Brain microvascular endothelial cell (primary cell): ENCODE measurements around the gene TF.

Experiments
- DNase-seq: peaks from one replicate; pipeline ENCODE4 v3.0.0-alpha.2; 2020
- H3K27ac ChIP-seq: fragments of 250-450 bp; sonication (Bioruptor Pico); 2 replicates; pipeline ENCODE4 v1.5.1; 2020; ENCODE audit warnings: mild to moderate bottlenecking, moderate library complexity
- H3K27me3 ChIP-seq: fragments of 250-450 bp; sonication (Bioruptor Pico); replicated peaks from 2 replicates; pipeline ENCODE4 v1.5.1; 2020; ENCODE audit warnings: mild to moderate bottlenecking
- H3K36me3 ChIP-seq: fragments of 250-450 bp; sonication (Bioruptor Pico); replicated peaks from 2 replicates; pipeline ENCODE4 v1.5.1; 2020; ENCODE audit warnings: mild to moderate bottlenecking
- H3K4me3 ChIP-seq: 2 replicates; pipeline ENCODE4 v1.5.1; 2011; ENCODE audit warnings: low read depth, mild to moderate bottlenecking, control low read depth, low read length, moderate library complexity
- in situ Hi-C: cut with HindIII; loops from 2 replicates; pipeline ENCODE4 v1.10.0; 2017; ENCODE audit warnings: low sequenced_read_pairs, low pct_ligation_motif_present
- TF ChIP-seq, protein P1 (sequence below): IDR thresholded peaks from 2 replicates; pipeline ENCODE4 v1.5.1; 2011; ENCODE audit warnings: low read depth, mild to moderate bottlenecking, moderate library complexity, low read length, control low read depth, inconsistent platforms; ENCODE audit errors: missing control alignments

Gene TF

DNA sequence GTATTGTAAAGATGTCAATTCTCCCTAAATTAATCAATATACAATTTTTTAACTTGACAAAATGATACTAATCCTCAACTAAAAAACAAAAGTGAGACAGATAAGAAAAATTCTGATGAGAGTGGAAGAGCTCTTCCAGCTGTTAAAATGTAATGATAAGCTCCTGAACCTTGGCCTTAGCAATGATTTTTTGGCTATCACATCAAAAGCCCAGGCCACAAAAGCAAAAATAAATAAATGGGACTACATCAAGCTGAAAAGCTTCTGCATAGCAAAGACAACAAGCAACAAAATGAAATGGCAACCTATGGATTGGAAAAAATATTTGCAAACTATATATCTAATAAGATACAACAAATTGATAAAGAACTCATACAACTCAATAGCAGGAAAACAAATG is 35.4 kb downstream of the TF start:
- in situ Hi-C loops: no loop called here
- no peak for DNase-seq
- no peak overlapping the region for H3K27ac ChIP-seq
- no peak overlapping the region for H3K4me3 ChIP-seq
- H3K36me3 ChIP-seq: no peaks in the 10 kb centered on the region
- TF ChIP-seq, protein P1, sequence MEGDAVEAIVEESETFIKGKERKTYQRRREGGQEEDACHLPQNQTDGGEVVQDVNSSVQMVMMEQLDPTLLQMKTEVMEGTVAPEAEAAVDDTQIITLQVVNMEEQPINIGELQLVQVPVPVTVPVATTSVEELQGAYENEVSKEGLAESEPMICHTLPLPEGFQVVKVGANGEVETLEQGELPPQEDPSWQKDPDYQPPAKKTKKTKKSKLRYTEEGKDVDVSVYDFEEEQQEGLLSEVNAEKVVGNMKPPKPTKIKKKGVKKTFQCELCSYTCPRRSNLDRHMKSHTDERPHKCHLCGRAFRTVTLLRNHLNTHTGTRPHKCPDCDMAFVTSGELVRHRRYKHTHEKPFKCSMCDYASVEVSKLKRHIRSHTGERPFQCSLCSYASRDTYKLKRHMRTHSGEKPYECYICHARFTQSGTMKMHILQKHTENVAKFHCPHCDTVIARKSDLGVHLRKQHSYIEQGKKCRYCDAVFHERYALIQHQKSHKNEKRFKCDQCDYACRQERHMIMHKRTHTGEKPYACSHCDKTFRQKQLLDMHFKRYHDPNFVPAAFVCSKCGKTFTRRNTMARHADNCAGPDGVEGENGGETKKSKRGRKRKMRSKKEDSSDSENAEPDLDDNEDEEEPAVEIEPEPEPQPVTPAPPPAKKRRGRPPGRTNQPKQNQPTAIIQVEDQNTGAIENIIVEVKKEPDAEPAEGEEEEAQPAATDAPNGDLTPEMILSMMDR: no peak
- no peaks in the 10 kb centered on the region for H3K27me3 ChIP-seq

DNA sequence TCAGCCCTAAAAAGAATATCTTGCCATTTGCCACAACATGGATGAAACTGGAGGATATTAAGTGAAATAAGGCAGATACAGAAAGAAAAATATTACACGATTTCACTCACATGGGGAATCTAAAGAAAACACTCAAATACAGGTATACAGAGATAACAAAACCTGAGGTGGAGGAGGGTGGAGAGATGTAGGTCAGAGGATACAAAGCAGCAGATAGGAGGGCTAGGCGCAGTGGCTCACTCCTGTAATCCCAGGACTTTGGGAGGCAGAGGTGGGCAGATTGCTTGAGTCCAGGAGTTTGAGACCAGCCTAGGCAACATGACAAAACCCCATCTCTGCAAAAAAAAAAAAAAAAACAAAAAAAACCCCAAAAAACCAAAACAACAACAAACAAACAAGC is 36.3 kb downstream of the TF start:
- Histone ChIP-seq H3K27ac (no peak overlapping the region), H3K36me3 (no peaks in the 10 kb centered on the region), H3K4me3 (no peak overlapping the region), H3K27me3 (no peaks in the 10 kb centered on the region)
- in situ Hi-C loops: no loop called here
- no peak for DNase-seq
- TF ChIP-seq, protein P1: no peak

DNA sequence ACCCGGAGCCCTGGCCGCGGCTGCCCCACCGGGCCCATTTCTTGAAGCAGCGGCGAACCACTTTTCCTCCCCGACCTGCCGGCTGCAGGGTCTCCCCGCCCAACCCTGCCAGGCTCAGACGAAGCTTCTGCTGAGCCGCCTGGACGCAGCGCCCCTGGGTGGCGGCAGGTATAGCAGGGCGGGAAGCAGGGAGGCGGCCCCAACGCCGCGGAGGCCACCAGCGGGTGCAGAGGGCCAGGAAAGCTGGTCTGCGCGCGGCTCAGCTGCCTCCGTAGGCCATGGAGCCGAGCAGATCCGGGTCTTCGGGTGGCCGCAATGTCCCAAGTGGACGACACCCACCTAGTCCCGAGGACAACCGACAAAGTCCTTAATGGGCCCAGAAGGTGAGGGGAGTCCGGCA is 37.6 kb downstream of the TF start:
- Histone ChIP-seq H3K27ac (no peak overlapping the region), H3K4me3 (no peak overlapping the region), H3K36me3 (no peaks in the 10 kb centered on the region), H3K27me3 (no peaks in the 10 kb centered on the region)
- in situ Hi-C loops: no loop called here
- TF ChIP-seq, protein P1: no peak
- no peak for DNase-seq

DNA sequence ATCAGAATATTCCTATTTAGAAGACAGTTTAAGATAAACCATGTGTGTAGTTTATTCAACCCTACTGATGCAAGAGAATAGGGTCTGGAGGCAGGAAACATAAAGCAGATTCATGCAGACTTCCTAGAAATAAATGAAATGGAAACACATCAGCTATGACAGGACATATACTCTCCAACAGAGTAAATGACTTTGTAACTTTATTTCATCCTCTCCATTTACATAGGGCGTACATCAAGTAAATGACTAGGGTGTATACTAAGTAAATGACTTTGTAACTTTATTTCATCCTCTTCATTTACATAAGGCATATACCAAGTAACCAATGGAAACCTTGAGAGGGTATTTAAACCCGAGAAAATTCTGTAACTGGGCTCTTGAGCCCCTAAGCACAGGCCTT is 41.8 kb downstream of the TF start:
- no peaks in the 10 kb centered on the region for H3K36me3 ChIP-seq
- TF ChIP-seq, protein P1: no peak
- no peak overlapping the region for H3K4me3 ChIP-seq
- DNase-seq: no peak
- no peaks in the 10 kb centered on the region for H3K27me3 ChIP-seq
- in situ Hi-C loops: no loop called here
- no peak overlapping the region for H3K27ac ChIP-seq

DNA sequence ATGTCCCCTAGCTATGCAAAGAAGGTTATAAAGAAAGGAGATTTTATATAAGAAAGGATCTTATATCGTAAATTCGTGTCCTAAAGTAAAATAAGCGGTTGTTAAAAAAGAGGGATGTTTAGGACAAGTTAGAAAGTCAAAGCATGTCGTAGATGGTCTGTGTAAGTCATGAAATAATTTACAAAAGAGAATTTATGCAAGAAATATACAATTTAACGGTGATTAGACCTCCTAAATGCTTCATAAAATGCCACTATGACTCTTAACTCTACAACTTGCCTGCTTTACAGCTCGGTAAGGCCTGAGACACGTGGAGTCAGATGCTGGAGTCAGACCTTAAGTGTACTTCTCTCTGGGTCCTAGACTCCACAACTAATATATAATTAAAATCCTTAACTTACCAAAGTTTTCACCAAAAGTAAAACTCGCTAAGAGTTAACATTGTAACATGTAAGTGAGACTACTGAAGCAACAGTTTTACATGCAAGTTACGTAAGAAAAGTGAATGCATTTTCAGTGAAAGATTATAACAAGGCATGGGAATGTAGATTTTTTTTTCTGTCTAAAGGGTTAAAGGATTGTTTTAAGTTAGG is 46.1 kb downstream of the TF start:
- Histone ChIP-seq H3K36me3 (no peaks in the 10 kb centered on the region), H3K4me3 (no peak overlapping the region), H3K27me3 (no peaks in the 10 kb centered on the region), H3K27ac (no peak overlapping the region)
- no peak for DNase-seq
- TF ChIP-seq, protein P1: no peak
- in situ Hi-C loops: no loop called here

DNA sequence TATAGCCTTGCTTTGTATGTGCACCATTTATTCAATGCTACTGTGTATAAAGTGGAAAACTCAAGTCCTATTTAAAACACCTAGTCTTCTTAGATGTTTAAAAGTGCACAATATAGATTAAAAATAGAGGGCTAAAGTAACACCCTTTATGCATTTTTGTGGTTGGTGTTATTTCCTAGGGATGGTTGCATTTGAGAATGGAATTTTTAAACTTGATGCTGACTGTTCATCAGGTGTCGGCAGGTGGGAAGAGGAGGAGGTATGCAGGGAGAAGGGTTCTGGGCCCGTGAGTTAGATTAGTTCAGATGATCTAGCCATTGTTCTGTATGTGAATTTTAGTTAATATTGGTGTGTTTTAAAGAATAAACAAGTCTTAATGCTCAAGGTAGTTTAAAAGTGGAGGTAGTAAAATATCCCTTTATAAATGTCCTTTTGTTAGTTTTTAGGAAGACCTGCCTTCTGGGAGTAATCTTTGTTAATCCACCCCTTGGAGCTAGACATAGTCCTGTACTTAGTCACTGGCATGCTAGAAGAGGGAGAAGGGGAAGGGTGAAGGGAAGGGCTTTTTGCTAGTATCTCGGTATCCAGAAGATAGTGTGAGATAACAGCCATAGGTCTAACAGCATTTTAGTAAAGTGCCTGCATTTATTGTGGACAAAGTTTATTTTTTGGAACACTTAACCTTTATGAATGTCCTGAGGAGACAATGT is 51.4 kb downstream of the TF start:
- Histone ChIP-seq H3K27ac (no peak overlapping the region), H3K27me3 (no peaks in the 10 kb centered on the region), H3K36me3 (no peaks in the 10 kb centered on the region), H3K4me3 (no peak overlapping the region)
- TF ChIP-seq, protein P1: no peak
- in situ Hi-C loops: no loop called here
- DNase-seq: no peak
